ENCODE data around the gene UGDH.

DNA sequence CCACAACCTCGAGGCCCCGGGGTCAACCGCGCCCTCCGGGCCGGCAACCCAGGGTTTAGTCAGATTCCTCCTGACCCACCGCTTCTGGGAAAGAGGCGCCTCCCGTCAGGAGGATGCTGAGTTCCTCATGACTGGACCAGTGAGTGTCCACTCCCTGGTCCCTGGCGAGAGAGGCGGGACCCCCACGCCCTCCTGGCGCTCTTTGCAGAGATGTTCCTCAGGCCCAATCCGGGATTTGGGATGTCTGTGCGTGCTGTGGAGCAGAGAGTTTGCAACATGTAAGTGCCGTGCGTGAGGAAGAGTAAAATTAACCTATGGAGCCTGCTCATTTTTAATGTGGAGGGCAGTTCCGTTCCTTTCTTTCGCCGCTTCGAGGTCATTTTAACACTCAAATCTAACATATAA lies 824 bp upstream of the UGDH start:
- TF ChIP-seq, protein P1, sequence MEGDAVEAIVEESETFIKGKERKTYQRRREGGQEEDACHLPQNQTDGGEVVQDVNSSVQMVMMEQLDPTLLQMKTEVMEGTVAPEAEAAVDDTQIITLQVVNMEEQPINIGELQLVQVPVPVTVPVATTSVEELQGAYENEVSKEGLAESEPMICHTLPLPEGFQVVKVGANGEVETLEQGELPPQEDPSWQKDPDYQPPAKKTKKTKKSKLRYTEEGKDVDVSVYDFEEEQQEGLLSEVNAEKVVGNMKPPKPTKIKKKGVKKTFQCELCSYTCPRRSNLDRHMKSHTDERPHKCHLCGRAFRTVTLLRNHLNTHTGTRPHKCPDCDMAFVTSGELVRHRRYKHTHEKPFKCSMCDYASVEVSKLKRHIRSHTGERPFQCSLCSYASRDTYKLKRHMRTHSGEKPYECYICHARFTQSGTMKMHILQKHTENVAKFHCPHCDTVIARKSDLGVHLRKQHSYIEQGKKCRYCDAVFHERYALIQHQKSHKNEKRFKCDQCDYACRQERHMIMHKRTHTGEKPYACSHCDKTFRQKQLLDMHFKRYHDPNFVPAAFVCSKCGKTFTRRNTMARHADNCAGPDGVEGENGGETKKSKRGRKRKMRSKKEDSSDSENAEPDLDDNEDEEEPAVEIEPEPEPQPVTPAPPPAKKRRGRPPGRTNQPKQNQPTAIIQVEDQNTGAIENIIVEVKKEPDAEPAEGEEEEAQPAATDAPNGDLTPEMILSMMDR (IDR thresholded peaks at IDR 0.05; ENCODE audit: insufficient read depth, low read length, poor library complexity, severe bottlenecking), result no peak
- TF ChIP-seq EZH2phosphoT487 (conservative IDR thresholded peaks at IDR 0.05; ENCODE audit: low read length), result no peak

Measured in SU-DHL-6 (cell line).